SK-N-MC (cell line): ENCODE data around the gene SYS1.

Experiments
- EZH2 ChIP-seq: fragments of 200-600 bp; sonication (generic); IDR thresholded peaks from one replicate; pipeline ENCODE4 v1.6.1; 2017; ENCODE audit warnings: antibody characterized with exemption
- POLR2AphosphoS5 ChIP-seq: IDR thresholded peaks from 2 replicates; pipeline ENCODE4 v1.6.1; 2012; ENCODE audit warnings: mild to moderate bottlenecking, low read depth, low read length, borderline replicate concordance

- TF ChIP-seq POLR2AphosphoS5 (no peak), EZH2 (no peak)
Observed at GRCh38 chr20:45341939-45342854, 20.8 kb upstream of the SYS1 start.
